ENCODE results near the gene MT3. TPM values are rescaled to one million over a fixed set of nuclear protein-coding genes. Genes with fewer than 3 reads are reported as not detected.

MT3 gene
- total and polyA plus RNA-seq, 2 of the 13 experiments (the other 11 are each of a cell fraction or from before 2014, with no cell fraction given) = not detected

GRCh38 chr16:56606476-56607108, 17.3 kb downstream of the MT3 start (continued):
- TF ChIP-seq ZNF674 (CRISPR knock-in tag; IDR thresholded peaks at IDR 0.05; ENCODE audit: low read depth) (no peak), HNF4G (IDR thresholded peaks at IDR 0.05; ENCODE audit: borderline replicate concordance, low read depth, low read length) (no peak), HNF4G (CRISPR knock-in tag; IDR thresholded peaks at IDR 0.05; ENCODE audit: borderline replicate concordance, low read depth) (0 out of 2 replicates have a peak, but pooled peaks have one; percentile 16), ZNF260 (CRISPR knock-in tag; IDR thresholded peaks at IDR 0.05; ENCODE audit: borderline replicate concordance, low read depth) (no peak), ATF7 (IDR thresholded peaks at IDR 0.05) (no peak), ATF7 (CRISPR knock-in tag; IDR thresholded peaks at IDR 0.05) (no peak; the same call in 1 of the 2 replicates), ZNF749 (CRISPR knock-in tag; IDR thresholded peaks at IDR 0.05; ENCODE audit: borderline replicate concordance) (no peak), HMGXB4 (CRISPR knock-in tag; IDR thresholded peaks at IDR 0.05; ENCODE audit: borderline replicate concordance in 1 of 2, low read depth in 1 of 2) (no peak), MEIS1 (CRISPR knock-in tag; IDR thresholded peaks at IDR 0.05; ENCODE audit: borderline replicate concordance) (peak; percentile 74; the same call in 1 of the 2 replicates), ZNF407 (CRISPR knock-in tag; IDR thresholded peaks at IDR 0.05; ENCODE audit: not compliant biosample characterization) (no peak), SPEN (CRISPR knock-in tag; IDR thresholded peaks at IDR 0.05; ENCODE audit: low read depth) (no peak; the same call in 1 of the 2 replicates), ZNF329 (CRISPR knock-in tag; IDR thresholded peaks at IDR 0.05; ENCODE audit: low read depth) (no peak), GRHL1 (CRISPR knock-in tag; conservative IDR thresholded peaks at IDR 0.05) (no peak), BCL6 (CRISPR knock-in tag; IDR thresholded peaks at IDR 0.05) (0 out of 2 replicates have a peak, but pooled peaks have one; percentile 50), ZNF232 (CRISPR knock-in tag; IDR thresholded peaks at IDR 0.05; ENCODE audit: borderline replicate concordance) (no peak)

Data from HepG2 (cell line).